A549 (cell line): ENCODE results near the gene SARM1.

Experiments
- BHLHE40 ChIP-seq: IDR thresholded peaks from 2 replicates; pipeline ENCODE4 v1.6.1; 2012; ENCODE audit warnings: low read depth, low read length, inconsistent platforms
- CTCF ChIP-seq: fragments of >200 bp; sonication (Bioruptor Twin); formaldehyde crosslinking; IDR thresholded peaks from 3 replicates; pipeline ENCODE4 v1.5.1; 2016
- E2F6 ChIP-seq: IDR thresholded peaks from 2 replicates; pipeline ENCODE4 v1.6.1; 2012; ENCODE audit warnings: low read depth, borderline replicate concordance
- ELK1 ChIP-seq: fragments of 150-350 bp; IDR thresholded peaks from 2 replicates; pipeline ENCODE4 v1.6.1; 2014; ENCODE audit warnings: low read depth, mild to moderate bottlenecking, low read length
- EP300 ChIP-seq, 2 experiments: fragments of >200 bp; sonication (Bioruptor Twin); formaldehyde crosslinking; IDR thresholded peaks; 2 replicates in 1 of 2; 3 replicates in 1 of 2; pipeline ENCODE4 v1.6.1; 2016 to 2017
- MAFK ChIP-seq: fragments of 450-650 bp; IDR thresholded peaks from 2 replicates; pipeline ENCODE4 v1.6.1; 2014; ENCODE audit not compliant: partially characterized antibody
- NPAS2 ChIP-seq: fragments of 250-450 bp; sonication (Bioruptor Pico); IDR thresholded peaks from 2 replicates; pipeline ENCODE4 v1.8.0; 2022; ENCODE audit warnings: mild to moderate bottlenecking, moderate library complexity, borderline replicate concordance
- NR3C1 ChIP-seq: fragments of >200 bp; sonication (Bioruptor Twin); formaldehyde crosslinking; IDR thresholded peaks from 3 replicates; pipeline ENCODE4 v1.6.1; 2017
- PHF8 ChIP-seq: fragments of 200-600 bp; sonication (generic); IDR thresholded peaks from 2 replicates; pipeline ENCODE4 v1.6.1; 2016; ENCODE audit warnings: low read depth, mild to moderate bottlenecking, antibody characterized with exemption, moderate library complexity, borderline replicate concordance
- POLR2A ChIP-seq: IDR thresholded peaks from 2 replicates; pipeline ENCODE4 v1.6.1; 2012; ENCODE audit warnings: mild to moderate bottlenecking, low read length
- POLR2AphosphoS2 ChIP-seq: conservative IDR thresholded peaks from 2 replicates; pipeline ENCODE4 v1.6.1; 2012; ENCODE audit warnings: low read length, improper control_type of control experiment, inconsistent platforms
- REST ChIP-seq: fragments of 200-600 bp; sonication (generic); IDR thresholded peaks from 2 replicates; pipeline ENCODE4 v1.6.1; 2016; ENCODE audit warnings: antibody characterized with exemption, mild to moderate bottlenecking, moderate library complexity
- SMC3 ChIP-seq: fragments of >200 bp; sonication (Bioruptor Twin); formaldehyde crosslinking; IDR thresholded peaks from 3 replicates; pipeline ENCODE4 v1.6.1; 2018; ENCODE audit warnings: inconsistent platforms
- ZFP36 ChIP-seq: fragments of 450-650 bp; IDR thresholded peaks from 2 replicates; pipeline ENCODE4 v1.6.1; 2014; ENCODE audit warnings: borderline replicate concordance; ENCODE audit not compliant: partially characterized antibody

- TF ChIP-seq MAFK = no peak
- TF ChIP-seq PHF8 = no peak
- no peak for TF ChIP-seq POLR2AphosphoS2
- no peak for TF ChIP-seq NPAS2 (CRISPR knock-in tag)
- no peak for TF ChIP-seq CTCF
- no peak for TF ChIP-seq E2F6
- no peak for TF ChIP-seq NR3C1
- no peak for TF ChIP-seq REST
- TF ChIP-seq BHLHE40 = no peak
- no peak for TF ChIP-seq ELK1
- no peak for TF ChIP-seq ZFP36
- TF ChIP-seq EP300 (IDR thresholded peaks at IDR 0.05) = no peak
- TF ChIP-seq SMC3 = no peak
- no peak for TF ChIP-seq POLR2A
Observed at GRCh38 chr17:28342313-28342712, 29.2 kb upstream of the SARM1 start.
